Coronary artery (tissue), 2 donors: Measurements from ENCODE around the gene LAIR2.
A peak's percentile ranks its signal among the peaks of the same experiment; 100 is the strongest.

ENCODE experiments used
- DNase-seq: peaks from one replicate; pipeline ENCODE4 v3.0.0-alpha.2; 2017; ENCODE audit warnings: low spot score
- H3K27ac ChIP-seq, 2 donors: fragments of 200-600 bp; sonication (generic); one replicate each; pipeline ENCODE4 v1.5.1; 2016 to 2019
- H3K4me3 ChIP-seq: fragments of 200-600 bp; sonication (generic); 2 replicates; pipeline ENCODE4 v1.5.1; 2016; ENCODE audit warnings: mild to moderate bottlenecking, moderate library complexity
- TF ChIP-seq, protein P1 (sequence below): fragments of 200-600 bp; sonication (generic); IDR thresholded peaks from one replicate; pipeline ENCODE4 v1.5.1; 2019; ENCODE audit warnings: antibody characterized with exemption

LAIR2 gene

DNA sequence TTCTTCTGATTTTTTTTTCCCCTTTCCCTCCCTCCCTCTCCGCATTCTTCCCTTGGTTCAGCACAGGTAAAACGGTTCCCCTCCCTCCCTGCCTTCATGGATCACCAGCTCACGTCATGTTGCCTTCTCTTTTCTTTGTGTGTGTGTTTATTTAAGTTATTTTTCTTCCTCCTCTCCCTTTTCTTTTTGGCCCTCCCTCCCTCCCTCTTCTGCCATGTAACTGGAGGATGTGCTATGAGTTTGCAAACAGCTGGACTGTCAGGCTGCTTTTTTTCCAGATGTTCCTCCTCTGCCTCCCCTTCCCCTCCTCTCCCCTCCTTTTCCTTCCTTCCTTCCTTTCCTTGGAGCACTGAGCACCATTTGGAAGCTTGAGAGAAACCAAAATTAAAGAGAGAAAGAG lies 41.0 kb upstream of the LAIR2 start:
- DNase-seq, result no peak
- TF ChIP-seq, protein P1, sequence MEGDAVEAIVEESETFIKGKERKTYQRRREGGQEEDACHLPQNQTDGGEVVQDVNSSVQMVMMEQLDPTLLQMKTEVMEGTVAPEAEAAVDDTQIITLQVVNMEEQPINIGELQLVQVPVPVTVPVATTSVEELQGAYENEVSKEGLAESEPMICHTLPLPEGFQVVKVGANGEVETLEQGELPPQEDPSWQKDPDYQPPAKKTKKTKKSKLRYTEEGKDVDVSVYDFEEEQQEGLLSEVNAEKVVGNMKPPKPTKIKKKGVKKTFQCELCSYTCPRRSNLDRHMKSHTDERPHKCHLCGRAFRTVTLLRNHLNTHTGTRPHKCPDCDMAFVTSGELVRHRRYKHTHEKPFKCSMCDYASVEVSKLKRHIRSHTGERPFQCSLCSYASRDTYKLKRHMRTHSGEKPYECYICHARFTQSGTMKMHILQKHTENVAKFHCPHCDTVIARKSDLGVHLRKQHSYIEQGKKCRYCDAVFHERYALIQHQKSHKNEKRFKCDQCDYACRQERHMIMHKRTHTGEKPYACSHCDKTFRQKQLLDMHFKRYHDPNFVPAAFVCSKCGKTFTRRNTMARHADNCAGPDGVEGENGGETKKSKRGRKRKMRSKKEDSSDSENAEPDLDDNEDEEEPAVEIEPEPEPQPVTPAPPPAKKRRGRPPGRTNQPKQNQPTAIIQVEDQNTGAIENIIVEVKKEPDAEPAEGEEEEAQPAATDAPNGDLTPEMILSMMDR, result no peak
- H3K4me3 ChIP-seq, result no peak overlapping the region
- H3K27ac ChIP-seq, result peak overlapping the region in 1 of 2 donors; percentile 100

GRCh38 chr19:54462047-54462654 lies 40.5 kb upstream of the LAIR2 start:
- TF ChIP-seq, protein P1, result no peak
- Histone ChIP-seq H3K4me3 (peak overlapping the region; percentile 90), H3K27ac (peak overlapping the region; percentile 88 to 100)
- no peak for DNase-seq

DNA sequence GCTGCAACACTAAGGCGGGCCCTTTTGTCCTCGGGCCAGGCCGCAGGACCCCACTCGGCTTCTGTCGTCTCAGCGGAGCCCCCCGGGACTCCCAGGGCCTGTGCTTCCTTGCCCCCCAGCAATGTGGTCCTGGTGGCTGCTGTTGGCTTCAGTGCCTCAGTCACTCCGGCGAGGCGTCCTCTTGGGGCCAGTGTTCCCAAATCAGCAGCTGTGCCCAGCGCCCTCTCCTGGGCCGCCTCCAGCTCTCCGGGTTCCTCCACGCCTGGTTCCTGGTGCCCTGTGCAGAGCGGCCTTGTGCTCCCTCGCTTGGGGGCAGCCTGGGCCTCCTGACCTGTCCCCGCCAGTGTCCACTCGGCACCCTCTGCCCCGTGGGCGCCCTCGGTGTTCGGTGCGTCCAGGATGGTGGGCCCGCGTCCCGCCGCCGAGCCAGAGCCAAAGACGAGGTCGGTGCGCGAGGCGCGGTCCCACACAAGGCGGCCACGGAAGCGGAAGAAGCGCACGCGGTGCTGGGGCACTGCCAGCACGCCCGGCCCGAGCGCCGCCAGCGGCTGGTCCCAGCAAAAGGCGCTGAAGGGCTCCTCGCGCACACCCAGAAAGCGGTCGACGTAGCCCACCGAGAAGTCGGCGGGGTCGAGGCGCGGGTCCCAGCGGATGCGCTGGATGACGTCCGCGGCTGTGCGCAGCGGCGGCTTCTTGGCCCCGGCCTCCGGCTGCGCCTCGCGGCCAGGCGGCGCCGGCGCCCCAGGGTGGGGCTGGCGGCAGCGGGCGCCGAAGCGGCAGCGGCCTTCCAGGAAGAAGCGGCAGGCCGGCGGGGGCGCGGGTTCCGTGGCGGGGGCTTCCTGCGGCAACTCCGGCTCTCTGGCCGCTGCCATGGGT lies 39.7 kb upstream of the LAIR2 start:
- peak; percentile 92 for DNase-seq
- TF ChIP-seq, protein P1, result no peak
- peak overlapping the region; percentile 88 to 100 for H3K27ac ChIP-seq
- peak overlapping the region; percentile 90 for H3K4me3 ChIP-seq

DNA sequence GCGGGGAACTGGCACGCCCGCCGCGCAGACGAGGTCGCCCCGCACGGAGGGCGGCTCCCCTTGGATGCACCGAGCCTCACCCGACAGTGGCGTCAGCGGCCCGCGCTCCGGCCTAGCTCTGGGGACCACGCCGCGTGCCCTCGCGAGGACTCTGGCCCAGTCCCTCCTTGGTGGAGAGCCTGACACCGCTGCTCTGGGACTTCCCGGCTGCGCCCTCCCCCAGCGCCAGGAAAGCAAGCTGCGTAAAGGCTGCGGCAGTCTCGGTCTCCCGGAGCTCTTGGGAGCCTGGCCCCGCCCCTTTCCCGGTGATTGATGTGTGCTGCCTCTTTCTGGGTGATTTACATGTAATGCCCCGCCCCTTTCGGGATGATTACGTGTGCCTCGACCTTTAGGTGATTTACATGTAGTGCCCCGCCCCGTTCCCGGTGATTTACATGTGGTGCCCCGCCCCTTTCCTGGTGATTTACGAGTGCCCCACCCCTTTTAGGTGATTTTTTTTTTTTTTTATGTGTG lies 39.0 kb upstream of the LAIR2 start, which contains the start of gene LENG9:
LENG9 (minus strand) TSS at position 248 of the 513 bp plus-strand sequence. CDS start 252 bp downstream, outside the sequence.
- TF ChIP-seq, protein P1, result no peak
- Histone ChIP-seq H3K27ac (peak within 1 kb of the TSS; percentile 88 to 100), H3K4me3 (peak within 1 kb of the TSS; percentile 90)
- peak; percentile 99 for DNase-seq

- Histone ChIP-seq H3K27ac (peak overlapping the region; percentile 88 to 100), H3K4me3 (peak overlapping the region; percentile 90)
- TF ChIP-seq, protein P1, result no peak
- DNase-seq, result peak; percentile 93
Measured at GRCh38 chr19:54464044-54464629, 38.5 kb upstream of the LAIR2 start.

DNA sequence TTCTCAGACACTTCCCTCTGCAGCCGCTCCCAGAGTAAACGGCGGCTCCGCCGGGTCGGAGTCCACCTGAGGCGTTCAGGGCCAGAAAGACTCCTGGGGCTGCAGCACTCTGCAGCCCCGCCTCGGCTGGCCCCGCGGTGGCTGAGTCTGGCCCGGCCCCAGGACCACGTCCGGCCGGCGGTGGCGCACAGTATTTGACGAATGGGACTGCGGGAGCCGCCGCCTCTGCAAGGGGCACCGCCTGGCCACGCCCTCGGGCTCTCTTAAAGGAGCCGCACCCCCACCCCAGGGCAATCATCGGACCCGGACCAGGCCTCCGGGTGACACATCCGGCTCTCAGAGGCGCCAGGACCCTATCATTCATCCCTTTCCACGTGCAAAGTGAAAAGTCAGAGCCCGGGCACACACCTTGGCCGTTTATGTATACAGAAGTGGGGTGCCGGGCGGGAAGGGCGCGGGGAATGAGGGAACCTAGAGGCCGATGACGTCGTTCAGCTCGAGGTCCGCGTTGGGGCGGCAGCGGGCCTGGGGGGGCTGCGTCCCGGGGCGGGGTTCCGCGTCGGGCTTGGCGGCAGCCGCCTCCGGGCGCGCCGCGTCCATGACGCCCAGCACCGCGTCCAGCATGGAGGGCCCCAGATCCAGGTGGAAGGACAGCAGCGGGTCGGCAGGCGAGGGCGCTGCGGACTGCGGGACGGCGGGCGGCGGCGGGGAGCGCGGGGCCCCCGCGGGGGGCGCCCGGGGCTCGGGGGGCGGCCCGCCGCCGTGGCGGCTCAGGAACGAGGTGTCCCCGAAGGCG lies 37.8 kb upstream of the LAIR2 start:
- peak overlapping the region; percentile 88 to 100 for H3K27ac ChIP-seq
- DNase-seq, result peak; percentile 95
- TF ChIP-seq, protein P1, result no peak
- peak overlapping the region; percentile 90 for H3K4me3 ChIP-seq
